ENCODE results near the gene C2CD3. TPM values are rescaled to one million over a fixed set of nuclear protein-coding genes. Genes with fewer than 3 reads are reported as not detected.
"Not testable (repeated sequence)": the region's sequence is repeated elsewhere in the genome, so short reads cannot be mapped to it uniquely, and the experiment has no call there.

C2CD3 gene
- total and polyA plus RNA-seq, 3 experiments from 2014 or later = 9.1 to 41.7 (median 35.6) TPM

DNA sequence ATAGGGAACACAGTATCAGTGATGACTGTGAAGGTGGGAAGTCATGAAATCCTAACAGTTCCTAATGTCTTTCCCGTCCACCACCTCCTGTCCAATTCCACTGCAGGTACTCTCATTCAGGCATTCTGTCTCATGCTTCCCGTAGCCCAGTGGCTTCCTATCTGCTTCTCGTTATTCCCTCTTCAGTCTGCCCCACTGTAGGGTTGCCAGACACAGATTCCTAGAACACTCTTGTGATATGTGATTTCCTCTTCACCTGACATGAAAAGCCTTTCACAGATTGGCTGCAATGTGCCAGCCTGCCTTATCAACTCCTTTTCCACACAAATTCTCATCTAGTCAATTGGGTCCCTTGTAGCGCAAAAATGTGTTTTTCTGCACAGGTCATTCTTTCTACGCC is 49.0 kb downstream of the C2CD3 start:
- CTCF ChIA-PET = no interaction called here
- DNase-seq = no peak
- H3K36me3 Mint-ChIP-seq = peaks cover 19 to 36% (median 21%) of the 10 kb centered on the region in 3 donors
- Histone ChIP-seq H3K36me3 (ENCODE audit: insufficient read depth, low read length) (no peaks in the 10 kb centered on the region), H3K27ac (ENCODE audit: low read depth, low read length) (no peak overlapping the region), H3K9me3 (ENCODE audit: low read length) (no peaks in the 10 kb centered on the region), H3K4me3 (ENCODE audit: low read length) (no peak overlapping the region), H3K27me3 (ENCODE audit: insufficient read depth, low read length, poor library complexity, severe bottlenecking) (no peaks in the 10 kb centered on the region), H3K4me1 (ENCODE audit: insufficient read depth, low read length) (no peaks in the 10 kb centered on the region)
- POLR2A ChIA-PET = no interaction called here
- peak overlapping the region in 1 of 8 donors; percentile 40 for H3K27ac Mint-ChIP-seq
- H3K27me3 Mint-ChIP-seq = no peaks in the 10 kb centered on the region
- H3K9me3 Mint-ChIP-seq = no peaks in the 10 kb centered on the region
- H3K4me1 Mint-ChIP-seq = no peaks in the 10 kb centered on the region
- no peak overlapping the region for H3K4me3 Mint-ChIP-seq

DNA sequence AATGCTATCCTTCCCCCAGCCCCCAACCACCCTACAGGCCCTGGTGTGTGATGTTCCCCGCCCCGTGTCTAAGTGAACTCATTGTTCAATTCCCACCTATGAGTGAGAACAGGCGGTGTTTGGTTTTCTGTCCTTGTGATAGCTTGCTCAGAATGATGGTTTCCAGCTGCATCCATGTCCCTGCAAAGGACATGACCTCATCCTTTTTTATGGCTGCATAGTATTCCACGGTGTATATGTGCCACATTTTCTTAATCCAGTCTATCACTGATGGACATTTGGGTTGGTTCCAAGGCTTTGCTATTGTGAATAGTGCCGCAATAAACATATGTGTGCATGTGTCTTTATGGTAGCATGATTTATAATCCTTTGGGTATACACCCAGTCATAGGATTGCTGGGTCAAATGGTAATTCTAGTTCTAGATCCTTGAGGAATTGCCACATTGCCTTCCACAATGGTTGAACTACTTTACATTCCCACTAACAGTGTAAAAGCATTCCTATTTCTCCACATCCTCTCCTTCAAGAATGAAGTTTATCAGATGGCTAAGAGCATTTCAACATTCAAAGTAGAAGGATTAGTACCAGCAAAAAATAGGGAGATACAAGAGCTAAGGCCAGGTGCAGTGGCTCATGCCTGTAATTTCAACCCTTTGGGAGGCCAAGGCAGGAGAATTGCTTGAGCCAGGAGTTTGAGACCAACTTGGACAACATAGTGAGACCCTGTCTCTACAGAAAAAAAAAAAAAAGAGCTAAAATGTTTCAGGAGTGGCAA is 50.4 kb downstream of the C2CD3 start:
- DNase-seq; H3K36me3 ChIP-seq (ENCODE audit: insufficient read depth, low read length); H3K9me3 Mint-ChIP-seq; H3K27me3 Mint-ChIP-seq; H3K27ac Mint-ChIP-seq; POLR2A ChIA-PET; H3K27ac ChIP-seq (ENCODE audit: low read depth, low read length); H3K4me3 Mint-ChIP-seq; H3K4me1 Mint-ChIP-seq; CTCF ChIA-PET; H3K27me3 ChIP-seq (ENCODE audit: insufficient read depth, low read length, poor library complexity, severe bottlenecking); H3K4me1 ChIP-seq (ENCODE audit: insufficient read depth, low read length); H3K9me3 ChIP-seq (ENCODE audit: low read length); H3K4me3 ChIP-seq (ENCODE audit: low read length): not testable (repeated sequence)
- H3K36me3 Mint-ChIP-seq = peaks cover 19 to 48% (median 24%) of the 10 kb centered on the region in 3 donors

DNA sequence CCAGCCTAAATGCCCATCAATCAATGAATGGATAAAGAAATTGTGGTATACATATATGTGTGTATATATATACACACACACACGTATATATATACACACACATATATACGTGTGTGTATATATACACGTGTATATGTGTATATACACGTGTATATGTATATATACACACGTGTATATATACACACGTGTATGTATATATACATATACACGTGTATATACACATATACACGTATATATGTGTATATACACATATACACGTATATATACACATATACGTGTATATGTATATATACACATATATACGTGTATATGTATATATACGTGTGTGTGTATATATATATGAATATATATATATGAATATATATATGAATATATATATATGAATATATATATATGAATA is 54.1 kb downstream of the C2CD3 start:
- peaks cover 0 to 6% (median 0%) of the 10 kb centered on the region in 5 donors for H3K9me3 Mint-ChIP-seq
- CTCF ChIA-PET = no interaction called here
- no peak overlapping the region for H3K4me3 Mint-ChIP-seq
- peaks cover 0 to 2% (median 0%) of the 10 kb centered on the region in 3 donors for H3K4me1 Mint-ChIP-seq
- Histone ChIP-seq H3K27ac (ENCODE audit: low read depth, low read length) (no peak overlapping the region), H3K27me3 (ENCODE audit: insufficient read depth, low read length, poor library complexity, severe bottlenecking) (no peaks in the 10 kb centered on the region), H3K4me1 (ENCODE audit: insufficient read depth, low read length) (no peaks in the 10 kb centered on the region), H3K4me3 (ENCODE audit: low read length) (no peak overlapping the region), H3K9me3 (ENCODE audit: low read length) (no peaks in the 10 kb centered on the region), H3K36me3 (ENCODE audit: insufficient read depth, low read length) (peaks cover 8% of the 10 kb centered on the region)
- POLR2A ChIA-PET = no interaction called here
- no peak overlapping the region for H3K27ac Mint-ChIP-seq
- H3K27me3 Mint-ChIP-seq = no peaks in the 10 kb centered on the region
- DNase-seq = no peak
- H3K36me3 Mint-ChIP-seq = peaks cover 33 to 71% (median 46%) of the 10 kb centered on the region in 3 donors

DNA sequence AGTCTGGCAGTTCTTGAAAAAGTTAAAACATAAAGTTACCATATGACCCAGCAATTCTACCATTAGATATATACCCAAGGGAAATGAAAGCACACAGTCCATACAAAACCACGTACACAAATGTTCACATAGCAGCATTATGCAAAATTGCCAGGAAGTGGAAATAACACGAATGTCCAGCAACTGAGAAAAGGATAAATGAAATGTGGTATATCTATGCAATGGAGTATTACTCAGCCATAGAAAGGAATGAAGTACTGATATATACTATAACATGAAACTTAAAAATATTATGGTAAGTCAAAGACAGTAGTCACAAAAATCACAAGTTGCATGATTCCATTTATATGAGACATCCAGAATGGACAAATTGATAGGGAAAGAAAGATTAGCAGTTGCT is 57.9 kb downstream of the C2CD3 start:
- H3K4me3 ChIP-seq (ENCODE audit: low read length) = no peak overlapping the region

DNA sequence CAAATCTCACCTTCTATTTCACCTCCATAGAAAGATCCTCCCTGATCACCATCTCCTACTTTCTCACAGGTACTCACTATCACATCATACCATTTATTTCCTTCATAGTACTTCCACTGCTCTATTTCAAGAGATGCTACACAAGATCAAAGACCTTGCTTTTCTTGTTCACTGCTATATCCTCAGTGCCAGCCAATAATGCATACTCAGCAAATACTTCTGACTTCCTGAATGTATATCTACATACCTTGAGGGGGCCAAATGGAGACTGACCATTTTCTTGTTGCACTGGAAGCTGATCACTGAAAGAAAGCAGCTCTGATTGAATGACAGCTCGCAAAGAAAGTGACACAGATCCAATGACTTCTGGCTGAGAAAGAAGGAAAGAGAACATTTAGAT is 64.7 kb downstream of the C2CD3 start:
- H3K36me3 ChIP-seq (ENCODE audit: insufficient read depth, low read length) = peaks cover 19% of the 10 kb centered on the region
- peak overlapping the region in 2 of 8 donors; percentile 24 to 33 for H3K27ac Mint-ChIP-seq
- POLR2A ChIA-PET = no interaction called here

More for the DNA sequence above, 57.9 kb downstream of the C2CD3 start:
- Mint-ChIP-seq H3K4me3 (no peak overlapping the region), H3K9me3 (peaks cover 0 to 6% (median 0%) of the 10 kb centered on the region in 5 donors), H3K4me1 (peaks cover 0 to 2% (median 0%) of the 10 kb centered on the region in 3 donors), H3K27ac (peak overlapping the region in 1 of 8 donors; percentile 47), H3K36me3 (peaks cover 20 to 78% (median 39%) of the 10 kb centered on the region in 3 donors), H3K27me3 (no peaks in the 10 kb centered on the region)
- Histone ChIP-seq H3K27ac (ENCODE audit: low read depth, low read length) (no peak overlapping the region), H3K36me3 (ENCODE audit: insufficient read depth, low read length) (peaks cover 14% of the 10 kb centered on the region), H3K9me3 (ENCODE audit: low read length) (no peaks in the 10 kb centered on the region), H3K27me3 (ENCODE audit: insufficient read depth, low read length, poor library complexity, severe bottlenecking) (no peaks in the 10 kb centered on the region), H3K4me1 (ENCODE audit: insufficient read depth, low read length) (no peaks in the 10 kb centered on the region)
- ChIA-PET POLR2A (no interaction called here), CTCF (no interaction called here)
- no peak for DNase-seq

DNA sequence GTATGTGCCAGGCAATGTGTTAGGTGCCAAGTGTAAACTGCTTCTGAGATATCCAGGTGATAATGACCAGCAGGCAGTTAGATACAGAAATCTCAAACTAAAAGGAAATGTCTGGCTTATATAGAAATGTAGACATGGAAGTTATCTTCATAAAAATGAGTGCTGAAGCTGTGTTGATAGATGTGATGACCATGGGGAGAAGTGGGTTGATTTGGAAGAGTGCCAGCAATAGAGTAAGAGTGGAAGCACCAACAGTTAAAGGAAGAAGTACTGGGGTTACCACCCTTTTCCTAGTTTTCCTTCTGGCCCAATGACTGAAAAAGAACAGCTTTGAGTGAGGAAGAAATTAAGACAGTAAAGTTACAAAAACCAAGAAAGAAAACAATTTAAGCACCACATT is 68.5 kb downstream of the C2CD3 start:
- ChIA-PET POLR2A (no interaction called here), CTCF (no interaction called here)
- H3K27ac ChIP-seq (ENCODE audit: low read depth, low read length) = no peak overlapping the region
- no peak for DNase-seq
- Mint-ChIP-seq H3K36me3 (peaks cover 27 to 86% (median 44%) of the 10 kb centered on the region in 3 donors), H3K27me3 (no peaks in the 10 kb centered on the region), H3K4me1 (peaks cover 0 to 9% (median 7%) of the 10 kb centered on the region in 3 donors), H3K9me3 (no peaks in the 10 kb centered on the region), H3K27ac (peak overlapping the region in 1 of 8 donors; percentile 16), H3K4me3 (no peak overlapping the region)
- no peak overlapping the region for H3K4me3 ChIP-seq (ENCODE audit: low read length)
- no peaks in the 10 kb centered on the region for H3K4me1 ChIP-seq (ENCODE audit: insufficient read depth, low read length)
- peaks cover 27% of the 10 kb centered on the region for H3K36me3 ChIP-seq (ENCODE audit: insufficient read depth, low read length)
- H3K27me3 ChIP-seq (ENCODE audit: insufficient read depth, low read length, poor library complexity, severe bottlenecking) = no peaks in the 10 kb centered on the region
- H3K9me3 ChIP-seq (ENCODE audit: low read length) = no peaks in the 10 kb centered on the region

More for the DNA sequence above, 64.7 kb downstream of the C2CD3 start:
- no peaks in the 10 kb centered on the region for H3K27me3 ChIP-seq (ENCODE audit: insufficient read depth, low read length, poor library complexity, severe bottlenecking)
- H3K4me3 ChIP-seq (ENCODE audit: low read length) = no peak overlapping the region
- no peaks in the 10 kb centered on the region for H3K4me1 ChIP-seq (ENCODE audit: insufficient read depth, low read length)
- DNase-seq = no peak
- Mint-ChIP-seq H3K4me1 (no peaks in the 10 kb centered on the region), H3K9me3 (no peaks in the 10 kb centered on the region), H3K4me3 (no peak overlapping the region), H3K27me3 (no peaks in the 10 kb centered on the region), H3K36me3 (peaks cover 24 to 78% (median 34%) of the 10 kb centered on the region in 3 donors)
- no peaks in the 10 kb centered on the region for H3K9me3 ChIP-seq (ENCODE audit: low read length)
- H3K27ac ChIP-seq (ENCODE audit: low read depth, low read length) = no peak overlapping the region
- CTCF ChIA-PET = interaction anchor here (2.2 kb wide), 1 partner anchor 142 kb away, joined by 5 read pairs; no protein-coding TSS in a partner anchor

DNA sequence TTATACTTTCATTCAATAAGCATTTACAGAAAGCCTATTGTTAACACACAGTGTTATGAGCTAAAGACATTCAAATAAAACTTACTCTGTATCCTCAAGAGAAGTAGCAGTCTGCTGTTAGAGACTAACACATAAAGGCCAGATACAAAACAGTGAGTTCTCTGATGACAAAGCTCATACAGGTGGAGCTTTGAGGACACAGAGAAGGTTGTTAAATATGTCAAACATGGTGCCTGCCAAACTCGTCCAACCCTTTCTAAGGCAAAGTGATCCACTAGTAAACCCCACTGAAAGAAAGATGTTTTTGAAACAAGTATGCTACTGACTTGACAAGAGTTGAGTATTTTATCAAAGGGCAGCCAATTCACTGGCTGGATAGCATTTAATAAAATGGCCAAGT is 70.1 kb downstream of the C2CD3 start:
- CTCF ChIA-PET = no interaction called here
- peaks cover 0 to 9% (median 7%) of the 10 kb centered on the region in 3 donors for H3K4me1 Mint-ChIP-seq
- no peak overlapping the region for H3K27ac ChIP-seq (ENCODE audit: low read depth, low read length)
- peaks cover 23 to 95% (median 48%) of the 10 kb centered on the region in 3 donors for H3K36me3 Mint-ChIP-seq
- H3K9me3 ChIP-seq (ENCODE audit: low read length) = no peaks in the 10 kb centered on the region
- H3K27ac Mint-ChIP-seq = peak overlapping the region in 2 of 8 donors; percentile 18 to 52
- H3K4me3 Mint-ChIP-seq = no peak overlapping the region
- peaks cover 20% of the 10 kb centered on the region for H3K36me3 ChIP-seq (ENCODE audit: insufficient read depth, low read length)
- H3K4me3 ChIP-seq (ENCODE audit: low read length) = no peak overlapping the region
- H3K27me3 ChIP-seq (ENCODE audit: insufficient read depth, low read length, poor library complexity, severe bottlenecking) = no peaks in the 10 kb centered on the region
- no peaks in the 10 kb centered on the region for H3K4me1 ChIP-seq (ENCODE audit: insufficient read depth, low read length)
- DNase-seq = no peak
- POLR2A ChIA-PET = no interaction called here
- H3K9me3 Mint-ChIP-seq = no peaks in the 10 kb centered on the region
- H3K27me3 Mint-ChIP-seq = no peaks in the 10 kb centered on the region

DNA sequence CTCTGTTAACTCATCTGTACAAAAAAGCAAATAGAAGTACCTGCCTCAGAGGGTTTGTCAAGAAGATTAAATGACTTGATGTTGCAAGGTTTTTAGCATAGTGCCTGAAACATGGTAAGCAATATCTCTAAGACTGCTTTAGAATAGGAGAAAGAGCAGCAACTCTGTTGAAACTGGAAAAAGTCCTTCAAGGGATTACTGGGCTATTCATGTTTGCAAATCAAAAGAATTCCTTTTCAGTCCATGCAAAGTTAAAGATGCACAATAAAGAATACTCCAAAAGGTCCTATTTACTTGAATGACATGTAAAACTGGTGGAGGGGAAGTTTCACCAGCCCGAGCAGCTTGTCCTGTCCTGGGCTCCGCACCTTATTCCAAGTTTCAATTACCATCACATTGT is 70.6 kb downstream of the C2CD3 start:
- Mint-ChIP-seq H3K4me3 (no peak overlapping the region), H3K27me3 (no peaks in the 10 kb centered on the region), H3K36me3 (peaks cover 20 to 90% (median 45%) of the 10 kb centered on the region in 3 donors), H3K9me3 (no peaks in the 10 kb centered on the region), H3K4me1 (peaks cover 0 to 9% (median 7%) of the 10 kb centered on the region in 3 donors), H3K27ac (peak overlapping the region in 2 of 8 donors; percentile 18 to 66)
- Histone ChIP-seq H3K27ac (ENCODE audit: low read depth, low read length) (no peak overlapping the region), H3K36me3 (ENCODE audit: insufficient read depth, low read length) (peaks cover 19% of the 10 kb centered on the region), H3K27me3 (ENCODE audit: insufficient read depth, low read length, poor library complexity, severe bottlenecking) (no peaks in the 10 kb centered on the region), H3K9me3 (ENCODE audit: low read length) (no peaks in the 10 kb centered on the region), H3K4me3 (ENCODE audit: low read length) (no peak overlapping the region), H3K4me1 (ENCODE audit: insufficient read depth, low read length) (no peaks in the 10 kb centered on the region)
- CTCF ChIA-PET = no interaction called here
- DNase-seq = no peak
- POLR2A ChIA-PET = no interaction called here
